GM12878 (cell line): ENCODE measurements around the gene SLC47A2. TPM values are rescaled to one million over a fixed set of nuclear protein-coding genes. Genes with fewer than 3 reads are reported as not detected.

Experiments used
- ASH2L ChIP-seq: fragments of 300-600, 200-600 bp; sonication (generic); IDR thresholded peaks from 2 replicates; pipeline ENCODE4 v1.6.1; 2017; ENCODE audit warnings: low read depth, mild to moderate bottlenecking, borderline replicate concordance
- EGR1 ChIP-seq, 2 experiments: IDR thresholded peaks; 1 replicate in 1 of 2; 2 replicates in 1 of 2; pipeline ENCODE4 v1.6.1; 2011 to 2012; ENCODE audit warnings: low read depth in 2 of 2, low read length in 2 of 2, borderline replicate concordance in 1 of 2, mild to moderate bottlenecking in 1 of 2, moderate library complexity in 1 of 2
- HDGF ChIP-seq: fragments of 450-650 bp; IDR thresholded peaks from 2 replicates; pipeline ENCODE4 v1.6.1; 2016; ENCODE audit warnings: antibody characterized with exemption
- MAX ChIP-seq: IDR thresholded peaks from 2 replicates; pipeline ENCODE4 v1.6.1; 2012; ENCODE audit warnings: low read depth, low read length, improper control_type of control experiment
- MTA3 ChIP-seq: IDR thresholded peaks from 2 replicates; pipeline ENCODE4 v1.6.1; 2012; ENCODE audit warnings: low read length, inconsistent platforms, borderline replicate concordance
- RAD51 ChIP-seq: fragments of 450-650 bp; IDR thresholded peaks from 2 replicates; pipeline ENCODE4 v1.6.1; 2016; ENCODE audit warnings: moderate library complexity, mild to moderate bottlenecking, inconsistent platforms
- RELA ChIP-seq: fragments of 450-650 bp; IDR thresholded peaks from 2 replicates; pipeline ENCODE4 v1.8.0; 2014; ENCODE audit warnings: borderline replicate concordance; ENCODE audit not compliant: partially characterized antibody
- RUNX3 ChIP-seq: IDR thresholded peaks from 2 replicates; pipeline ENCODE4 v1.6.1; 2012; ENCODE audit warnings: low read length, inconsistent platforms
- SKIL ChIP-seq: fragments of 450-650 bp; IDR thresholded peaks from 2 replicates; pipeline ENCODE4 v1.6.1; 2017; ENCODE audit warnings: mild to moderate bottlenecking, low read depth, inconsistent platforms; ENCODE audit not compliant: poor library complexity, severe bottlenecking
- SPI1 ChIP-seq: IDR thresholded peaks from 2 replicates; pipeline ENCODE4 v1.6.1; 2011; ENCODE audit warnings: low read depth, mild to moderate bottlenecking, low read length, moderate library complexity, borderline replicate concordance; ENCODE audit not compliant: insufficient read depth
- STAT3 ChIP-seq: IDR thresholded peaks from 2 replicates; pipeline ENCODE4 v1.6.1; 2011; ENCODE audit warnings: low read depth, low read length, improper control_type of control experiment
- TAF1 ChIP-seq: IDR thresholded peaks from 2 replicates; pipeline ENCODE4 v1.6.1; 2011; ENCODE audit warnings: mild to moderate bottlenecking, low read depth, low read length, borderline replicate concordance
- USF2 ChIP-seq: IDR thresholded peaks from 2 replicates; pipeline ENCODE4 v1.6.1; 2011; ENCODE audit warnings: low read depth, low read length, improper control_type of control experiment, borderline replicate concordance
- ZBTB40 ChIP-seq: fragments of 450-650 bp; IDR thresholded peaks from 2 replicates; pipeline ENCODE4 v1.6.1; 2016; ENCODE audit warnings: mild to moderate bottlenecking, moderate library complexity, borderline replicate concordance
- ZNF207 ChIP-seq: fragments of 450-650 bp; IDR thresholded peaks from 2 replicates; pipeline ENCODE4 v1.6.1; 2014; ENCODE audit warnings: antibody characterized with exemption, mild to moderate bottlenecking, borderline replicate concordance
- ZNF687 ChIP-seq: fragments of 450-650 bp; IDR thresholded peaks from 2 replicates; pipeline ENCODE4 v1.6.1; 2017; ENCODE audit warnings: mild to moderate bottlenecking, moderate library complexity
- polyA plus RNA-seq, 11 experiments: library from polyadenylated mRNA; depleted of rRNA in 4 of 11; unstranded in 6 of 11; stranded (reverse) in 5 of 11; fragments of >200 nt; fragmentation: Nextera tagmentation in 4 of 11; fragmentation: Illumina TruSeq in 1 of 11; extraction: Ambion mirVana in 4 of 11; extraction: Trizol in 1 of 11; gene quantifications; 1 replicate in 1 of 11; 2 replicates in 10 of 11; pipeline versions ENCODE4 v1.2.1 to v1.2.3, GENCODE V29; 2011 to 2016; ENCODE audit warnings: inconsistent platforms in 2 of 11, missing spikeins in 2 of 11, low read depth in 1 of 11
- total RNA-seq, 4 experiments: library from RNA; depleted of rRNA in 3 of 4; stranded (reverse); fragments of >200 nt in 3 of 4; fragmentation: Illumina TruSeq in 1 of 4; extraction: Trizol in 1 of 4; gene quantifications; 2 replicates each; pipeline versions ENCODE4 v1.2.1 to v1.2.3, GENCODE V29; 2013 to 2021

Gene SLC47A2
- total and polyA plus RNA-seq, 10 of the 15 experiments (the other 5 are each of a cell fraction or from before 2014, with no cell fraction given), result not detected

- TF ChIP-seq RELA (peak; percentile 6), TAF1 (peak; percentile 23; the same call in 1 of the 2 replicates), SKIL (no peak), SPI1 (0 out of 2 replicates have a peak, but pooled peaks have one; percentile 1), ZNF687 (peak; percentile 20; the same call in 1 of the 2 replicates), MAX (peak; percentile 96), RUNX3 (peak; percentile 80), USF2 (peak; percentile 92), RAD51 (peak; percentile 91), STAT3 (no peak), ZBTB40 (no peak), HDGF (peak; percentile 67; the same call in 1 of the 2 replicates), EGR1 (IDR thresholded peaks at IDR 0.05; ENCODE audit: borderline replicate concordance in 1 of 2, low read depth in 2 of 2, low read length in 2 of 2) (peak; percentile 53 to 97), ASH2L (peak; percentile 76; the same call in 1 of the 2 replicates), MTA3 (no peak), ZNF207 (0 out of 2 replicates have a peak, but pooled peaks have one; percentile 43)
These were observed 67.7 kb downstream of the SLC47A2 start, which contains the start of gene ALDH3A2 (continued) for GRCh38 chr17:19648475-19649273.
